Measurements from ENCODE around the gene SLIT3. TPM values are rescaled to one million over a fixed set of nuclear protein-coding genes. Genes with fewer than 3 reads are reported as not detected.

Gene SLIT3
- total RNA-seq, 2 donors from 2014 or later: 6.6 to 6.7 TPM

- ATAC-seq: no peak
- H3K36me3 ChIP-seq (replicated peaks in 1 of 2; ENCODE audit: insufficient read depth in 1 of 2, low read depth in 2 of 2): no peaks in the 10 kb centered on the region
- WGBS, 2 donors: 65 to 73% methylated on average over 3 of the region's 3 CpGs
Observed at GRCh38 chr5:168780888-168781287, 520.1 kb downstream of the SLIT3 start.

GRCh38 chr5:168779333-168779732, 521.6 kb downstream of the SLIT3 start:
- 86 to 90% methylated on average over 3 of the region's 3 CpGs for WGBS, 2 donors
- Histone ChIP-seq H3K36me3 (replicated peaks in 1 of 2; ENCODE audit: insufficient read depth in 1 of 2, low read depth in 2 of 2) (no peaks in the 10 kb centered on the region), H3K27ac (no peak overlapping the region), H3K27me3 (no peaks in the 10 kb centered on the region), H3K4me3 (no peak overlapping the region), H3K9me3 (no peaks in the 10 kb centered on the region), H3K4me1 (no peaks in the 10 kb centered on the region)
- TF ChIP-seq CTCF (IDR thresholded peaks at IDR 0.05) (no peak), POLR2A (IDR thresholded peaks at IDR 0.05) (no peak)
- DNase-seq: no peak
- ATAC-seq: no peak
- intact Hi-C loops (cut with DNase I): no loop called here

More at GRCh38 chr5:168780888-168781287, 520.1 kb downstream of the SLIT3 start:
- no peaks in the 10 kb centered on the region for H3K27me3 ChIP-seq
- no peak overlapping the region for H3K27ac ChIP-seq
- H3K4me3 ChIP-seq: no peak overlapping the region
- intact Hi-C loops (cut with DNase I): no loop called here
- TF ChIP-seq POLR2A (IDR thresholded peaks at IDR 0.05): no peak
- H3K9me3 ChIP-seq: no peaks in the 10 kb centered on the region
- H3K4me1 ChIP-seq: no peaks in the 10 kb centered on the region
- no peak for DNase-seq

DNA sequence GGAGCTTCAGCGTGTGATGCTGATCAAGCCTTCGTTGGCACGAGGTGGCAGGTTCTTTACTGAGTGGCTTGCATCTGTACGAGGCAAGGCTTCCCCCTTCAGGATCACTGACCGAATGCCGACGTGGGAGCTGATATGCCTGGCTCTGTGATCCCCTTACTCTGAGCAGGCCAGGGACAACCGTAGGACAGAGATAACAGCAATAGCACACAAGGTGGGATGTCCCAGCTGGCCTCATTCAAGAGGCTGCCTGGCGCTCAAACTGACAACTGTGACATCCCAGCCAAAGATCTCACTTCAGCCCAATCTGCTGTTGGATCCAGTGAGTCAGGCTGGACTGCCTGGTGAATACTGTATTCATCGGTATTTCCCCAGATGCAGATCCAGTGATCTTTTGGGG, 522.4 kb downstream of the SLIT3 start:
- Histone ChIP-seq H3K27me3 (no peaks in the 10 kb centered on the region), H3K9me3 (no peaks in the 10 kb centered on the region), H3K36me3 (replicated peaks in 1 of 2; ENCODE audit: insufficient read depth in 1 of 2, low read depth in 2 of 2) (no peaks in the 10 kb centered on the region), H3K4me3 (no peak overlapping the region), H3K27ac (no peak overlapping the region), H3K4me1 (no peaks in the 10 kb centered on the region)
- DNase-seq (no peak), ATAC-seq (no peak)
- TF ChIP-seq POLR2A (IDR thresholded peaks at IDR 0.05) (no peak), CTCF (IDR thresholded peaks at IDR 0.05) (no peak)
- WGBS, 2 donors: 73 to 74% methylated on average over 8 to 10 of the region's 10 CpGs
- intact Hi-C loops (cut with DNase I): no loop called here

DNA sequence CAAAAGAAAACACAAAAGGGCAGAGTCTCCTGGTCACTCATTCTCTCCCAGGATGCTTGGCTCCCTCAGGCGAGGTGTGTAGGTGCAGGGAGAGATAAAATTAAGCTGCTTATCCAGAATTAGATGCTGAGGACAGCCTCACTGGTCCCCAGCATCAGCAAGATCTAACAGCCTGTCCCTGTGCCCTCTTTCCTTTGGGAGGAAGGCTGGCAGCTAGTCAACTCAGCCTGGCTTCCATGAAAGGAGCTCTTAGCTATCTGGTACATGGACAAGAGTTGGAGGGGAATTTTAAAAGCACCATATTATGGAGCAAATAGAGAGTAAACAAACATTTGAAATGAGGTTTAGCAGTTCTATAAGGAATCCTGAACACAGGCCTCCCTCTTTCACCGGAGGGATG, 523.3 kb downstream of the SLIT3 start:
- Histone ChIP-seq H3K4me1 (no peaks in the 10 kb centered on the region), H3K9me3 (no peaks in the 10 kb centered on the region), H3K4me3 (no peak overlapping the region), H3K36me3 (replicated peaks in 1 of 2; ENCODE audit: insufficient read depth in 1 of 2, low read depth in 2 of 2) (no peaks in the 10 kb centered on the region), H3K27ac (no peak overlapping the region), H3K27me3 (no peaks in the 10 kb centered on the region)
- intact Hi-C loops (cut with DNase I): no loop called here
- no peak for ATAC-seq
- no peak for DNase-seq
- TF ChIP-seq CTCF (IDR thresholded peaks at IDR 0.05) (no peak), POLR2A (IDR thresholded peaks at IDR 0.05) (no peak)
- WGBS, 2 donors: 69 to 80% methylated on average over 2 of the region's 2 CpGs

- Histone ChIP-seq H3K4me1 (no peaks in the 10 kb centered on the region), H3K36me3 (replicated peaks in 1 of 2; ENCODE audit: insufficient read depth in 1 of 2, low read depth in 2 of 2) (no peaks in the 10 kb centered on the region), H3K4me3 (no peak overlapping the region), H3K9me3 (no peaks in the 10 kb centered on the region), H3K27me3 (no peaks in the 10 kb centered on the region), H3K27ac (no peak overlapping the region)
- intact Hi-C loops (cut with DNase I): no loop called here
- ATAC-seq (no peak), DNase-seq (peak in 1 of 4 donors; percentile 31)
- TF ChIP-seq POLR2A (IDR thresholded peaks at IDR 0.05) (no peak), CTCF (IDR thresholded peaks at IDR 0.05) (no peak)
- WGBS, 2 donors: 15 to 41% methylated on average over 9 of the region's 9 CpGs
Observed at GRCh38 chr5:168776070-168776469, 524.9 kb downstream of the SLIT3 start.
